ENCODE data around the gene ANGPT4.

ANGPT4 gene

DNA sequence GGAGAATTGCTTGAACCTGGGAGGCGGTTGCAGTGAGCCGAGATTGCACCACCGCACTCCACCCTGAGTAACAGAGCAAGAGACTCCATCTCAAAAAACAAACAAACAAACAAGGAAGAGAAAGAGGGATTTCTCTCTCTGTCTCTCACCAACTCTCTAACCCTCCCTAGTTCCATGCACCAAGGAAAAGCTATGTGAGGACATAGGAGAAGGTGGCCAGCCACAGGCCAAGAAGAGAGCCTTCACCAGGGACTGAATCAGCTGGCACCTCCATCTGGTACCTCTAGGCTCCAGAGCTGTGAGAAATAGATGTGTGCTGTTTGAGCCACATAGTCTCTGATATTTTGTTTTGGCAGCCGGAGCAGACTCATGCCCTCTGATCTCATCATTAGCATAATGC, 91.6 kb downstream of the ANGPT4 start:
- no peaks in the 10 kb centered on the region for H3K79me2 ChIP-seq (ENCODE audit: insufficient read depth, low read length)
- H4K20me1 ChIP-seq (ENCODE audit: low read depth, low read length): no peaks in the 10 kb centered on the region
- no peak for TF ChIP-seq EZH2phosphoT487 (conservative IDR thresholded peaks at IDR 0.05; ENCODE audit: low read length)
- TF ChIP-seq CTCF (IDR thresholded peaks at IDR 0.05; ENCODE audit: insufficient read depth, low read length, poor library complexity, severe bottlenecking): no peak
- no peak overlapping the region for H3K27ac ChIP-seq (ENCODE audit: low read depth, low read length)
- H3K9me3 ChIP-seq (ENCODE audit: insufficient read depth, low read length): no peaks in the 10 kb centered on the region
- no peaks in the 10 kb centered on the region for H3K9me2 ChIP-seq (replicated peaks; ENCODE audit: insufficient read depth, low read length)
- no peak overlapping the region for H2AFZ ChIP-seq (ENCODE audit: low read depth, low read length, severe bottlenecking)
- H3K9ac ChIP-seq (ENCODE audit: low read length): no peak overlapping the region
- no peaks in the 10 kb centered on the region for H3F3A ChIP-seq (ENCODE audit: insufficient read depth)
- no peaks in the 10 kb centered on the region for H3K27me3 ChIP-seq (ENCODE audit: low read length)
- H3K4me2 ChIP-seq (ENCODE audit: low read depth, low read length, poor library complexity, severe bottlenecking): no peak overlapping the region
- no peaks in the 10 kb centered on the region for H3K36me3 ChIP-seq (ENCODE audit: low read length)
- H3K4me3 ChIP-seq (ENCODE audit: insufficient read depth, low read length, poor library complexity, severe bottlenecking): no peak overlapping the region

DNA sequence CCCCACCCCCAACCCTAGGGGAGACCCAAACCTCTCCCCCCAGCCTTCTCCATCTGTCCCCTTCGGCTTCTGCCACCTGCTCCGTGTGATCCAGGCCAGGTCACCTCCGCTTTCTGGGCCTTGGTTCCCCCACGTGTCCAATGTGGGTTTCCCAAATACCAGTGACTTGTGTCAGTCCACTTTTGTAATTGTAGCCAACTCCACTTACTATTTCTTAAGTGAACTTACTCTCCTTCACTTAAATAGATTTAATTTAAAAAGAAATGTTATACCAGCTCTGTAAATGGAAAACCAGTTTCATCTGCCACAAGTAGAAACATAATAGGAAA, 92.6 kb downstream of the ANGPT4 start:
- no peaks in the 10 kb centered on the region for H3F3A ChIP-seq (ENCODE audit: insufficient read depth)
- H3K4me3 ChIP-seq (ENCODE audit: insufficient read depth, low read length, poor library complexity, severe bottlenecking): no peak overlapping the region
- H3K9me3 ChIP-seq (ENCODE audit: insufficient read depth, low read length): no peaks in the 10 kb centered on the region
- no peak overlapping the region for H2AFZ ChIP-seq (ENCODE audit: low read depth, low read length, severe bottlenecking)
- no peaks in the 10 kb centered on the region for H3K9me2 ChIP-seq (replicated peaks; ENCODE audit: insufficient read depth, low read length)
- no peaks in the 10 kb centered on the region for H3K27me3 ChIP-seq (ENCODE audit: low read length)
- H3K4me2 ChIP-seq (ENCODE audit: low read depth, low read length, poor library complexity, severe bottlenecking): no peak overlapping the region
- no peaks in the 10 kb centered on the region for H4K20me1 ChIP-seq (ENCODE audit: low read depth, low read length)
- no peaks in the 10 kb centered on the region for H3K36me3 ChIP-seq (ENCODE audit: low read length)
- TF ChIP-seq EZH2phosphoT487 (conservative IDR thresholded peaks at IDR 0.05; ENCODE audit: low read length): no peak
- no peak for TF ChIP-seq CTCF (IDR thresholded peaks at IDR 0.05; ENCODE audit: insufficient read depth, low read length, poor library complexity, severe bottlenecking)
- H3K27ac ChIP-seq (ENCODE audit: low read depth, low read length): no peak overlapping the region
- no peak overlapping the region for H3K9ac ChIP-seq (ENCODE audit: low read length)
- no peaks in the 10 kb centered on the region for H3K79me2 ChIP-seq (ENCODE audit: insufficient read depth, low read length)

DNA sequence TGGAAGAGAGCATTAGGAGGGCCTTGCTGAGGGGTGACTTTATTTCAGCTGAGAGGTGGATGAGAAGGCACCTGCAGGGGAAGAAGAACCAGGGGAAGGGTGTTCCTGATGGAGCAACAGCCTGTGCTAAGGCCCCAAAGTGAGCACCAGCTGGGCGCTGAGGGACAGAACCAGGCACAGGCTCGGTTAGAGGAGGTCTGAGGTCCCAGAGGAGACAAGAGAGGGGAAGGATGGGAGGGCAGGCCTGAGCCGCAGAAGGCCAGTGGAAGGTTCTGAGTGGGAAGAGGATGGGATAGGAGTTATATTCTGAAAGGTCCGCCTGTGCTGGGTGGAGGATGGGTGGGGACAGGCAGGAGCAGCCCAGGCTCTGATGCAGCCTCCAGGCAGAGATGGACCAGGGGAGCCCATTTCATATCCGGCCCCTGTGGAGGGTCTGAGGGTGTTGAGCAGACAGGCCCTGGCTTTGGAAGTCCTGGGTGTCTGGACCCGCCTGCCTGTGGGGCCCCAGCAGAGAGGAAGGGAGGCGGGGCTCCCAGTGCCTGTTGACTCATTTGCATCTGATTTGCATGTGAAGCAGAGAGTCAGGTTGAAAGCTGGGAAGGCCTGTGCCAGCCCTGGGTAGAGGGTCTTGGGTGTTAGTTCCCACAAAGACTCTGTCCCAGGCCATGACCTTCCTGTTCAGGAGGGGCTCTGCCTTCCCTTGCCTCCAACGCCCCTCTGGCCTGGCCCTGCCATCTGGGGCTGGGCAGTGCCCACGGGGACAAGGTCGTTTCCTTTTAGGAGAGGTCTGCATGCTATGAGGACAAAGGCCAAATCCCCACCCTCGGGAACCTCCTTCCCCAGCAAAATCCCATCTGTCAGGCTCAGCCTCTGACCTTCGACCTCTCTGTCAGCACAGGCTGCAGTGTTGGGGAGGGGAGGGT, 93.2 kb downstream of the ANGPT4 start:
- H3K4me3 ChIP-seq (ENCODE audit: insufficient read depth, low read length, poor library complexity, severe bottlenecking): no peak overlapping the region
- no peaks in the 10 kb centered on the region for H3K36me3 ChIP-seq (ENCODE audit: low read length)
- no peak overlapping the region for H3K27ac ChIP-seq (ENCODE audit: low read depth, low read length)
- no peak overlapping the region for H3K9ac ChIP-seq (ENCODE audit: low read length)
- no peaks in the 10 kb centered on the region for H3K9me3 ChIP-seq (ENCODE audit: insufficient read depth, low read length)
- no peaks in the 10 kb centered on the region for H3K79me2 ChIP-seq (ENCODE audit: insufficient read depth, low read length)
- H3K9me2 ChIP-seq (replicated peaks; ENCODE audit: insufficient read depth, low read length): no peaks in the 10 kb centered on the region
- H3K27me3 ChIP-seq (ENCODE audit: low read length): no peaks in the 10 kb centered on the region
- H3F3A ChIP-seq (ENCODE audit: insufficient read depth): no peaks in the 10 kb centered on the region
- TF ChIP-seq EZH2phosphoT487 (conservative IDR thresholded peaks at IDR 0.05; ENCODE audit: low read length) (no peak), CTCF (IDR thresholded peaks at IDR 0.05; ENCODE audit: insufficient read depth, low read length, poor library complexity, severe bottlenecking) (no peak)
- no peak overlapping the region for H3K4me2 ChIP-seq (ENCODE audit: low read depth, low read length, poor library complexity, severe bottlenecking)
- no peaks in the 10 kb centered on the region for H4K20me1 ChIP-seq (ENCODE audit: low read depth, low read length)
- H2AFZ ChIP-seq (ENCODE audit: low read depth, low read length, severe bottlenecking): no peak overlapping the region

All from SU-DHL-6 (cell line).